Colon (tissue), 2 donors: ENCODE results near the gene FAM135A.
"Not testable (repeated sequence)": the region's sequence is repeated elsewhere in the genome, so short reads cannot be mapped to it uniquely, and the experiment has no call there.

Experiments
- FAIRE-seq: peaks from 2 replicates; lab custom pipeline; 2012; peaks lifted over from hg19 to GRCh38; lab: Jason Lieb, UNC
- donor health status: control.
- donor health status: control.

The FAM135A gene

GRCh38 chr6:70547905-70548304 lies 134.6 kb downstream of the FAM135A start:
- no peak for FAIRE-seq

- no peak for FAIRE-seq
Measured at GRCh38 chr6:70549327-70549726, 136.0 kb downstream of the FAM135A start.

DNA sequence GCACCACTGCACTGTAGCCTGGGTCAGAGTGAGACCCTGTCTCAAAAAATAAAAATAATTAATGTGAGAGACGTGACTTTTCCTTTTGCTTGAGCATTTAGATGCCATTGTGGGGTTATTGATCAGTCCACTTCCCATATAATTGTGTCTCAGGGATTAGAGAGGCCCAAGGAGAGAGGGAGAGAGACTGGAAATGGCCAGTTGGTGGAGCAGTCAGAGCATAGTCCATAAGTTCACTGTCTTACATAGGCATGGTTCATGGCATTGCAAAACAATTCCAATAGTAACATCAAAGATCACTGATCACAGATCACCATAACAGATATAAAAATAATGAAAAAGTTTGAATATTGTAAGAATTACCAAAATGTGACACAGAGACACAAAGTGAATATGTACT lies 138.3 kb downstream of the FAM135A start:
- no peak for FAIRE-seq

GRCh38 chr6:70552286-70552940 lies 139.1 kb downstream of the FAM135A start:
- FAIRE-seq = not testable (repeated sequence)

GRCh38 chr6:70552974-70553373 lies 139.7 kb downstream of the FAM135A start:
- FAIRE-seq = no peak

DNA sequence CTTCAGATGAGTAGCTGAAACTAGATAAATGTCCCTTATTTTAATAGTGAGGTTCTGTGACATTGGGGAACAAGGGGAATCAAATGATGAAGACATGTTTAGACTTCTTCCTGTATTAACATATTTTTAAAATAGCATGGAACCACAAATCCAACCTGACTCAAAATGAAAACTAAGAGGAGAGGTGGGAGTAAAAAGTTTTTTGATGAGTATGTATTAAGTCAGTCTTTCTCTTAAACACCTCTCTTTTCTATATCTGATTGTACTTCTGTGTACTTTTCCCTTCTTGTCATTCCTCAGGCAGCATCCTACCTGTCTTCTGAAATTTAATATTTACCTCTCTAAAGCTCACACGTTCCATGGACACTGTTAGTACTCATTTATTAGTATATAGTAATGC lies 144.7 kb downstream of the FAM135A start:
- FAIRE-seq = no peak

DNA sequence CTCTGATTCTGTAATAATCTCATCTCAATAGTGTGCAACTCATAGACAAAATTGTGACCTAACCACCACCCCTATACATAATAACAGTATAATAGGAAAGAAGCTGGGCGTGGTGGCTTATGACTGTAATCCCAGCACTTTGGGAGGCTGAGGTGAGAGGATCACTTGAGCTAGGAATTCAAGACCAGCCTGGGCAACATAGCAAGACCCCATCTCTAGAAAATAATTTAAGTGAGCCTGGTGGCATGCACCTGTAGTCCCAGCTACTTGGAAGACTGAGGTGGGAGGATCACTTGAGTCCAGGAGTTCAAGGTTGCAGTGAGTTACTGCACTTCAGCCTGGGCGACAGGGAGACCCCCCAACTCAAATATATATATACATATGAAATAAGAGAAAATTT lies 149.1 kb downstream of the FAM135A start:
- FAIRE-seq = not testable (repeated sequence)

GRCh38 chr6:70563530-70563929 lies 150.2 kb downstream of the FAM135A start:
- FAIRE-seq = no peak

DNA sequence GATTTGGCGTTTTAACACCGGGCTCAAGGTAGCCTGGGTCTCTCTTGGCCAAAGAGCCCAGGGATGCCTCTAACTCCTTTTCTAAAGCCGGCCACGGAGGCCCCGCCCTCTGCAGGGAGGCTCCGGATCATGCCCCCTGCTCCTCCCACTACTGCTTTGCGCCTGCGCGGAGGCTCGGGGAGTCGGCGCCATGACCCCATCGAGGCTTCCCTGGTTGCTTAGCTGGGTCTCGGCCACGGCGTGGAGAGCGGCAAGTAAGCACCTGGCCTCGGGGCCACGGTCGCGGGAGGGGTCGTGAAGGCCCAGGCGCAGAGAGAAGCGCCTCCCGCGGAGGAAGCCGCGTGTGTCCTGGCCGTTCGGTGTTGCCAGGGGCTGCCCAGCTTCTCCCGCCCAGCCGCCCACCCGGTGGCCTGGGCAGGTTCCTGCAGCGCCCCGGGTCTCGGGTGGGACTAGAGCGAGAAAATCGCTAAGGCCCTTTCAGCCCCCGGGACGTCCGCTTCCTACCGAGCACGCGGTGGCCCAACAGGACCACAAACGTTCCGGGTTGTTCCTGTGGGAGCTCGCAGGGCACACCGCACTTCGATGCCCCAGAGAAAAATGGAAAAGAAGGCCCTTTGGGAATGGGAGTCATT lies 153.6 kb downstream of the FAM135A start, which contains the start of gene SDHAF4:
Gene SDHAF4, plus strand, starts transcription at position 180 of the 632 bp plus-strand sequence. Its CDS starts 11 bp downstream, at position 191.
- FAIRE-seq = no peak

DNA sequence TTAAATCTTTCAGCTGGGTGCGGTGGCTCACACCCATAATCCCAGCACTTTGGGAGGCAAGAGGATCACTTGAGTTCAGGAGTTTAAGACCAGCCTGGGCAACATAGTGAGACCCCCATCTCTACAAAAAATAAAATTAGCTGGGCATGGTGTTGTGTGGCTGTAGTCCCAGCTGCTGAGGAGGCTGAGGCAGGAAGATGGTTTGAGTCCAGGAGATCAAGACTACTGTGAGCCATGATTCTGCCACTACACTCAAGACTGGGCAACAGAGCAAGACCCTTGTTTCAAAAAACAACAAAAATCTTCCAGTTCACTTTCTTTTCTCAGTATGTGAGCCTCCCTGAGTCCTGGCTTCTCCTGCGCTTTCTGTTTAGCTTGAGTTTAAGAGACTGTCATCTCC lies 161.3 kb downstream of the FAM135A start:
- no peak for FAIRE-seq

- FAIRE-seq = no peak
Measured at GRCh38 chr6:70575899-70576495, 162.7 kb downstream of the FAM135A start.

- FAIRE-seq = no peak
Measured at GRCh38 chr6:70586114-70586513, 172.8 kb downstream of the FAM135A start.

DNA sequence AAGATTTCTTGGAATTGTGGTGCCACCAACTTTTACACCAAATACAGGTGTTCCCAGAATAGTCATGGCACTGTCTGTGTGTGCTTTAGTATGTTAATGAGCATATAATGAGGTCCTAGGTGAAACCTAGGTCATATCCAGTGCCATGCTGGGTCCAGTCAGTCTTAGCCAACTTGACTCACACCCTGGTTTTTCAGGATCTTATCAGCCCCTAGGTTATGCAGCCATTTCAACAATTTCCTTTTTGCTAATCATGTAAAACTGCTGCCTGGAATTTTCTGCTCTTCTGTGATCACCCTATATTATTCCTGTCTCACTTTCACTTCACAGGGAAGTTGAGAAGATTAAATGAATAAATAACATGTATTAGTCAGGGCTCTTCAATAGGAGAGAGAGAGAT lies 177.1 kb downstream of the FAM135A start:
- no peak for FAIRE-seq

DNA sequence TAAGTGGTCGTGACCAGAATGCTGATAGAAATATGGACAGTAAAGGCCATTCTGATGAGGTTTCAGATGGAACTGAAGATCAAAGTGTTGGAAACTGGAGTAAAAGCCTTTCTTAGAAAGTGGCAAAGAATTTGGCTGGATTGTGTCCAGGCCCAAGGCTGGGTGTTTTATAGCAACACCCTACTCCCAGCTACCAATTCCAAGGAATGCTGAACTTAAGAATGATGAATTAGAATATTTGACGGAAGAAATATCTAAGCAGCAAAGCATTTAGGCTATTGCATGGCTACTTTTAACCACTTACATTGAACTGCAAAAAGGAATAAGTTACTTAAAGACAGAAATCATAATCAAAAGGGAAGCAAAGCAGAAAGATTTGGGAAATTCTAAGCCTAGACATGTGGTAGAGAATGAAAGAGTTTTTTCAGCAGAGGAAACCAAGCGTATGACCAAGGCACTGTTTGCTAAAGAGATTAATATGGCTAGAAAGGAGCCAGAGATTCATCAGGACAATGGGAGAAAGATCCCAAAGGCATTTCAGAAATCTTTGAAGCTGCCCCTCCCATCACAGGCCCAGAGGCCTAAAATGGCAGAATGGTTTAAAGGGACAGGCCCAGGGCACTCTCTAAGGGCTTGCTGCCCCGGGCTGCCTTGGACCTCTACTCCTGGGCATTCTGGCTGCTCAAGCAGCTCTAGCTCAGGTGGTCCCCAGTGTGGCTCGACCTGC lies 179.2 kb downstream of the FAM135A start:
- no peak for FAIRE-seq

DNA sequence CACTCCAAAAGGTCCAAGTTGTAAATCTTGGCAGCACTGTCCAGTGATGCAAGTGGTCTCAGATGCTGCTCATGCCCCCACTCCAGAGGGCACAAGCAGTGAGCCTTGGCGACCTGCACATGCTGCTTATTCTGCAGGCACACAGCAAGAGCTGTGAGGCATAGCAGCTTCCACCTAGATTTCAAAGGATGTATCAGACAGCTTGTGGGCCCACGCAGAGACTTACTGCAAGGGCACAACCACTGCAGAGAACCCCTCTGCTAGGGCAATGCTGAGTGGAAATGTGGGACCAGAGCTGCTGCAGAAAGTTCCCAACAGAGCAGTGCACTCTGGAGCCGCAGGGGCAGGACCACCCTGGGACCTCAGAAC lies 179.8 kb downstream of the FAM135A start:
- no peak for FAIRE-seq

- FAIRE-seq = no peak
Measured at GRCh38 chr6:70599187-70599586, 185.9 kb downstream of the FAM135A start.

DNA sequence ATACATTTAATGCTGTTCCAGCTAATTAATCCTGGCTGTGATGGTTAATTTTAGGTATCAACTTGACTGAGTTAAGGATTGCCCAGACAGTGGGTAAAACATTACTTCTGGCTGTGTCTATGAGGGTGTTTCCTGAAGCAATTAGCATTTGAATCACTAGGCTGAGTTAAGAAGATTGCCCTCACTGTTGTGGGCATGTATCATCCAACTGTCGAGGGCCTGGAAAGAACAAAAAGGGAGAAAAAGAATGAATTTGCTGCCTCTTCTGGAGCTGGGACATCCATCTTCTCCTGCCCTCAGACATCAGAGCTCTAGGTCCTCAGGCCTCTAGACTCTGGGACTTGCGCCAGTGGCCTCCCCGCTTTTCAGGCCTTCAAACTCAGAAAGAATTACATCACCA lies 187.7 kb downstream of the FAM135A start:
- no peak for FAIRE-seq

DNA sequence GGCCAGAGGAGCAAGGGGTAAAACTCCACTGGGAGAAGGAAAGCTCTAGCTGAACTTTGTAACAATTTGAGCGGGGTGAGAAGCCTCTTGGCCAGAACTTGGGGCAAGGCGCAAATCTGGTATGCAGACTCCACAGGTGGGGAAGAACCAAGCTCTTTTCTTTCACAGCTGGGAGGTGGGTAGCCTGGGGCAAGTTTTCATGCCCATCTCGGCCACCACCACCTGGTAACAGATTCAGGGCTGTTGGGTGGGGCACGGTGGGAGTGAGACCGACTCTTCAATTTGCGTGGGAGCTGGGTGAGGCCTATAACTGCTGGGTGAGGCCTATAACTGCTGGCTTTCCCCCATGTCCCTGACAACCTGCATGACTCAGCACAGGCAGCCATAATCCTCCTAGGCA lies 190.9 kb downstream of the FAM135A start:
- no peak for FAIRE-seq

GRCh38 chr6:70607371-70607770 lies 194.1 kb downstream of the FAM135A start:
- peak; percentile 78 for FAIRE-seq

DNA sequence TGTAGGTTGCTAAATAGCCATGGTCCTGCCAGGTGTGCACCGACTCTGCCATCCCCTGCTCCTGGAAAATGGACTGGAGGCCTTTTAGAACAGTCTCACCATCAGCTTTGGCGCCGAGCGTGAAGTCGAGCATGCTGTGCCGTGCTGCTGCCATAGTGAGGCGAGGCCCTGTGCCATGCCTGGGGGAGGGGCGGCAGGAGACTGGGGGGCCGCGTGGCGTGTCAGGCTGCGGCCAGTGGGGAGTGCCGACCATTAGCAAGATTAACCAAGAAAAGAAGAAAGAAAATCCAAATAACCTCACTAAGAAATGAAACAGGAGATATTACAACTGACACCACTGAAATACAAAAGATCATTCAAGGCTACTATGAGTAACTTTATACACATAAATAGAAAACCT lies 195.9 kb downstream of the FAM135A start:
- not testable (repeated sequence) for FAIRE-seq
